HuH-7 (cell line): ENCODE results near the gene CACNA2D2.

ENCODE experiments used
- DNase-seq: peaks from one replicate; pipeline ENCODE4 v3.0.0; 2011; ENCODE audit warnings: low spot score

The CACNA2D2 gene

DNA sequence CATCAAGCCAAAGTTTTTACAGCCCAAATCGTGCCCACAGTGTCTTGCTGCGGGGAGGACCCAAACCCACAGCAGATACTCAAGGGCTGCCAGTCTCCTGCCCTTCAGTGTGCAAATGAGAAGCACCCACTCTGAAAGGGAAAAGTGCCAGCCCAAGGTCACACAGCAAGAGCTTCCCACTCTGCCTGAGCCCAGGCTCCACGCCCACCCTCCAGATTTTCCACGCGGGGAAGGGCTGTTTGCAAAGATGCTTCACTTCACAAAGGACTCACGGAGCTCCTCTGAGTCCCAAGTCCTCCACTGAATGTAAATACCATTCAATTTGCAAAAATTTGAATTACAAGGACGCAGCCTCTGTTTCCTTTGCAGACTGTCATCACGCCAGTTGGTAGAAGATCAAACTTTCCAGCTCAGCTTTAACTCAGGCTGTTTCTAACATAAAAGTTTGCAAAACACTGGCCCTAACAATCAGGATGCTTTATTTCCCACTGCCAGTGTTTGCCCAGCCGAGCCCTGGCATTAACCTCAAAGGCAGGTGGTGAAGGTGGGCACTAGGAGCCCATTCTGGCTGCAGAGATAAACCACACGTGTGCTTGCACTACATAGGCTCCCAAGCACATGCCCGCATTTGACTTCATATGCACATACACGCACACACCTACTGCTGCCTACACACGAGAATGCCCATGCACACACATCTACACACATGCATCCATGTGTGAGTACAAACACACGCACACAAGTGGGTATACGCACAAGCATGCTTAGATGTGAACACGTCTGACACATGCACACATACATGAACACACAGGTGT is 7.6 kb downstream of the CACNA2D2 start:
- no peak for DNase-seq

DNA sequence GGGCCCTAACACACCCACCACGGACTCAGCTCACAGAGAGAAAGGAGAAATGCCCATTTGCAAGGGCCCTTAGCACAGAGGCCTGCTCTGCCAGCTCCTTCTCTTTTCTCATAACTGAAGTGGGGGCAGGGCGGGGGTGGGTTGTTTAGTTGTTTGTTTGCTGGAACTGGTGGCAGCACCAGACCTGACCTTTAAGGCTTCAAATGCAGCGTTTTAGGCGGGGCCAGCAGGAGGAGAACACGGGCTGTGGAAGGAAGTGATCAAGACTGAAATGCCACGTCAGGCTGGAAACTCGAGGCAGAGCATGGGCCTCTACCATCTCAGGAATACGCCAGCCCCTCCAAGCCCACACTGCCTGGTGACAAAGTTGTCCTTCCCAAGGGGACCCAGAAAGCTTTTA is 9.3 kb downstream of the CACNA2D2 start:
- no peak for DNase-seq

DNA sequence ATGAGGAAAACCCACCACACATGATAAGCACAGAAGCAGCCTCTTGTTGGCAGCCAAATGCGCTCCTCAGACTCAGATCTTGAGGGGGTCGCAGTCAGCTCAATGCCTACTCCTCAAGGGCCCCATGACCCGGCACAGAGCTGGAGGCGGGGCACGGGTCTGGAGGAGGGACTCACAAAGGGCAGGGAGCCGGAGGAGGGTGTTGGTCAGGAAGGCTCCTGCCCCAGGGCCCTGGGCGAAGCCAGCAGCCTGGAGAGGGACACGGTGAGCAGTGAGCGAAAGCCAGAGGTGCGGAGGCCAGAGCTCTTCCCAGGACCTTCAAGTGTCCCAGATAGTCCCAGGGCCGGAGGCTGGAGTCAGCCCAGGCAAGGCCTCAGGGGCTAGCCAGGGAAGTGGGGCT is 9.8 kb downstream of the CACNA2D2 start:
- no peak for DNase-seq

DNA sequence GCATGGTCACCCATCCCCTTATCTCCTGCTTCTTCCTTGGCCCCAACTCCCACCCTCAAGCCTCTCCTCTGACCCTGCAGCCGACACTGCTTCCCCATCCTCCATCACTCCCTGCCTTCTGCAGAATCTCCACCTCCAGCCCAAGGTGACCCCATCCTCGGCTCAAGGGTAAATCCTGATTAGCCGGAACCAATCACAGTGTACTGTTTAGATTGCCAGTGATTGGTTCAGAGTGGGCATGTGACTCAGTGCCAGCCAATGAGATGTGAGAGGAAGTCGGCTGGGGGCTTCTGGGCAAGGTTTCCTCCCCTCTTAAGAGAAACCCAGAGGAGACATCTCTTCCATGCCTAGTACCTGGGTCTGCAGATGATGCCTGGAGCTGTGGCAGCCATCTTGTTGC is 10.3 kb downstream of the CACNA2D2 start:
- DNase-seq: no peak

DNA sequence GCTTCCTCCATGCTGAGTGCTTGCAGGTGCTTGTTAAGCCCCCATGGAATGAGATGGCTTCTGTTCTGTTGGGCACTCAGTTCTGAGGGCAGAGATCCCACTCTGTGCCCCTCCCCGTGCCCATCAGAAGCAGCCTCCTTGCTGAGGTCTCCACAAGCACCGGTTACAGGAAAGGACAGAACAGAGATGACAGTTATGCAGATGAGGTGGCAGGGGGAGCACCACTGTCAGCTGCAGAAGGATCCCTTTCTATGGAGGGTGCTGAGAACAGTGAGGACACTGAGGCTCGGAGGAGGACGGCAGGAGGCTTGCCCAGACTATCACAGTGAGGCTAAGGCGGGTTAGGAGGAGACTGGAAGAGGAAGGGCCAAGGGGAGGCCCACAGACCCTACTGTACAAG is 12.4 kb downstream of the CACNA2D2 start:
- no peak for DNase-seq

DNA sequence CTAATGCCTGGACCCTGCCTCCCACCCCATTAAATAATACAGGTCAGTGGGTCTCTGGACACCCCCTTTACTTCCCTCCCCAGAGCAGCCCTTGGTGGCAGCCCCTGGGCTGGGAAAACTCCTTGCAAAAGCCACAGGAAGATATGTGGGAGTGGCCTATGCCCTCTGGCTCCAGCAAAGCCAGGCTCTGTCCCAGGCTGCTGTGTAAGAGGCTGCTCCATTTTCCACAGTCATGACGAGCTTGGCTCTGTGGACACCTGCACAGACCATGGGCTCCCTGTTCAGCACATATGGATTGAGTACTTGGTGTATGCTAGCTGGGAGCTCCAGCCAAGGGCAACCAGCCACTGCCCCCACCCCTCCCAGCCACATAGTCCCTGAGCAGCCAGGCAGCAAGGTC is 13.0 kb downstream of the CACNA2D2 start:
- DNase-seq: no peak

DNA sequence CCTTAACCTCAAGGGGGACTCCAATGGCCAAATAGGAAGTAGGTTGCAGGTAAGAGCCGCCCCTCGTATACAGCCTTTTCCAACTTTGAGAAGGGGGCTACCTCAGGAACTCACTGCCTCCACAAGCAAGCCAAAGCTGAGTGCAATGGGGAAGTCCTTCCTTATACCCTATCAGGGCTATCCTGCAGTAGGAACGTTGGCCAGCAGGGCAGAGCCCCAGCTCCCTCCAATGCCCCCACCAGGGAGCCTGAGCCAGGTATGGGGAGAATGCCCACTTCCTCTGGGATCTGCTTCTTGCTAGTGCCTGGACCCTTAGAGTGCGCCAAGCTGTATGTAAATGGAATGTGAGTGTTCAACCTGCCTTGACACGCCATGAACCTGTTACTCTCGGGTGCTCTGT is 16.3 kb downstream of the CACNA2D2 start:
- DNase-seq: no peak

DNA sequence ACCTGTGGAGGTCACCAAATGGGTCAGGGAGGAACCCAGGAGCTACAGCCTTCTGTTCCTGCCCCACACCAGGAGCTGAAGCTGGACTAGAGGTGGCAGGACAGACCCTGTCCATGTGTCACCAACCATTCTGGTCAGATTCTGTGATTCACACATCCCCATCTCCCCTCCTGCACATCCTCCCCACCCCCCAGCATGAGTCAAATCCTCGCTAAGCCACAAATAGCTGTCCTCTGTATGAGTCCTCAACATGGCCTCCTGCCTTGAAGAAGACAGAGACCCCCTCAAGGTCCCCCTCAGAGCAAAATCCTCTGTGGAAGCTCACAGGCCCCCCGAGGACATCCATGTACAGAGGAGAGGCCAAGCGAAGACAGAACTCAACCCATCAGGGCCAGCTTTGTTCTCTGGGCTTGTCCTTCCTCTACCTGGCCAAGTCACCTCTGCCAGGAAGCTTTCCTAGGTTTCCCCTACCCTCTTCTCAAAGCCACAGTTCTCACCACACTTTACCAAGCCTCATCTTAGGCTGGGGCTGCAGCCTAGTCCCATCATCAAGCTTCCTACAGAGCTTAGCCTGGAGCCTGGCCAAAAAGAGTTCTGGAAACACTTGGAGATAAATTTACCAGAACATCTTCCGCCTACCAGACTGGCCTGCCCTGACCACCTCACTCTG is 17.1 kb downstream of the CACNA2D2 start:
- no peak for DNase-seq

DNA sequence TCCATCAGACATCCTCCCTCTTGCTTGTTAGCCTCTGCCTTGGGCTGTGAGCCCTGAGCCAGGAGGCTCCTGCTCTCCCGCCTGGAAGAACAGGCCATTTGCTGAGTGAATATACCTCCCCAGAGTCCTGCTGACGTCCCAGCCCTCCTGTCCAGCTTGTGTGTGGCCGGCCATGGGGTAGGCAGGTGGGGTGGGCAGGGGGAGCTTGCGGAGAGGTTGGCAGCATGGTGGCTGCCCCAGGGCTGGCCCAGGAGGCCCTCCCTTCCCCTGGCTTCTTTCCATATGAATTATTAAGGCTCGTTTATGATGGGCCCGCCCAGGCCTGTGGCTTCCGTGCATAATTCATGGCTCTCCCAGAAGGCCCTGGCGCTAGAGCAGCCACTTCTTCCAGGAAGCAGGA is 18.7 kb downstream of the CACNA2D2 start:
- DNase-seq: no peak

DNA sequence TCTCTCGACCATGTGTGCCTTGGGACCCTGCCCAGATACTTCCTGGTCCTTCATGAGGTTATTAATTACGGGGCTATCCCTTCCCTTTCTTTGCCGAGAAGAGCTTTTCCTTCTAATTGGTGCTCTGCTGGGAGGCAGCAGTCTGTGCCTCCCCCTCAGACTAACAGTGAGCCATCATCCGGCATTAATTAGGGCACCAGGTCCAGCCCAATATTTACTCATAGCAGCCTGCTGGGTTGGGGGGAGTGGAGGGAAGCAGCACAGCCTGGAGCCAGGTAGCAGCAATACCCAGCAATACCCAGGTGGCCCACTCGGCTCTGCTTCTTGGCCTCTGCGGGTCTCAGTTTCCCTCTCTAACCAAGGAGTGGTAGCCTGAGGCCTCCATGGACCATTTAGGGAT is 20.1 kb downstream of the CACNA2D2 start:
- DNase-seq: no peak

DNA sequence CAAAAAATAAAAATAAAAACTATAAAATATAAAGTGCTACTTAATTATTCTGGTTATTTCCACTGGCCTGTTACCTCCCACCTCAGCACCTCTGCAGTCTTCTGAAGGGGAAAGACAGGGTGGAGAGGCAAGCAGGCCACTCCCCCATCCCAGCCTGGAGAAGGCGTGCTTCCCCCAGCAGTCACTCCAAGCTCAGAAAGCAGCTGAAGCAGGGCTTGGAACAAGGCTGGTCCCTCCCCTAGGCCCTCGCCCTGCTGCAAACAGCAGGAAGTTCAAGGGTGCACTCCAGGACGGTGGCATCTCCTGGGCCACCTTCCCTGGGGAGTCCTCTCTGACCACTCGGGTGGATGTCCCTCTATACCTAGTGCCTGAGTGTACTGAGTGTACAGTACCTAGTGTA is 21.4 kb downstream of the CACNA2D2 start:
- DNase-seq: no peak

DNA sequence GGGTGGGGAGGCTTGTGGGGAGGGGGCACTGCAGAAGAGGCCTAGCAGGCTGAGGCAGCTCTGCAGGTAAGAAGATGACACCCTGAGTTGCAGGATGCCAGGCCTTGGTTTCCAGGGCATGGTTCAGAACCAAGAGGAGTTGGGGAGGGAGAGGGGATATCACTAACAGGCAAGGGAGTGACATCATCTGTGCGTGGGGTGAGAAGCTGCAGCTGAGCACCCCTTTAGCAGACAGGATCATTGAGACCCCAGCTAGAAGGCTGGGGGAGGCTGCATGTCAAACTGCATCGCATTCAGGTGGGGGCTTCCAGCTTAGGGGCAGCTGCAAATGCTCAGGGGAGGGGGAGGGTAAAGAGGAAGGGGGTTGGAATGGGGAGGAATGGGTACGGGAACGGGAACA is 23.0 kb downstream of the CACNA2D2 start:
- no peak for DNase-seq

DNA sequence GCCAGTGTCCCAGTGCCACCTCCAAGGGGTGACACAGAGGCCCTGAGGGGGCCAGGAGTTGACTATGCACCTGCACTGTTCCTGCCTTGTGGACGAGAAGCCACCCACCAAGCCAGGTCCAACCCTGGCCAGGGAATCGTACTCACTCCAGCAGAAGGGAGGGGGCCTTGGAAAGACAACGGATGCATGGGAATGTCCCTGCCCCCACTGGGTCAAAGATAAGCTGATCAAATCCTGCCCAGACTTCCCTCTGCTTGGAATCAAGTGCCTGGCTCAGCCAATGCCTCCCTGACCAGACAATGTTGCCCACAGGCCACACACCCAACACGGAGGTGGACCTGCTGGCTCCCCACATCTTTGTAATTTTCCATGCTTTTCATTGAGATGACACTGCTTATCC is 23.9 kb downstream of the CACNA2D2 start:
- no peak for DNase-seq

DNA sequence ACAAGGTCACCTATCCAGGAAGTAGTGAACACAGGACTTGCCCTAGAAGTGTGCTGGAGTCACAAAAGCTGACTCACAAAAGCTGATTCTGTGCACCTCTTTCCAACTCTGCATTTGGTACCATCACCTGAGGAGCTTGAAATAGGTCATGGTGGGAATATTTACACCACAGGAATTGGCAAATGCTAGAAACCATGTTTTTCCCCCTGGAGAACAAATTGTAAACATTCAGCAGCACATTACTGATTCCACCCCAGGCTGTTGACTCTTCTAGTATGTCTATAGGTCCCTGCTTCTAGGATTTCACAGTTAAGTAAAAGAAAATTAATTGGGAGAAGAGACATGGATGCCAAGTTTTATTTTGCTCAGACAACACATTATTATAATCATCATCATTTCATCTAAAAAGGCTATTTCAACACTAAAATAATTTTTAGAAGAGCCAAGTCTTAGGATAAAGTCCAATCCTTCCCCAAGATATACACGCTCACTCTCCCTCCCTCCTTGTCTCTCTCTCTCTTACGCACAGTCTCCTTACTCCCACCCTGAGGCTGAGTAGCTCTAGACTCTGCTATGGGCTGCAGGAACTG is 24.7 kb downstream of the CACNA2D2 start:
- no peak for DNase-seq

DNA sequence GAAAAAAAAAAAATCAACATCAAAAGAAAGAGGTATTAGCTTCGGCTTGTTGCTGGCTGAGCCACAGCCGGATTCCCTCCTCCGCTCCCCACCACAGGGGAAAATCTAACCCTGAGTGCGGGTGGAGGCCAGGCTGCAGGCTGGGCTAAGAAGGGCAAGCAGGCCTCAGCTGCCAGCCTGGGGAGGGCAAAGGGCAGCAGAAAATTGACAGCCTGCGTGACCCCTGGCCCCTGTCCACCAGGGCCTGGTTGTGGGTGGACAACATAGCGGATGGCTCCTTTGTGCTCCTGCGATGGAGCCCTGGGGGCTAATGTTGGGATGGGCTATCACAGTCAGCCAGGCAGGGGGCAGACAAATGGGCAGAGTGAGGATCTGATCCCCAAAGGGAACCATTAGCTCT is 25.4 kb downstream of the CACNA2D2 start:
- no peak for DNase-seq

DNA sequence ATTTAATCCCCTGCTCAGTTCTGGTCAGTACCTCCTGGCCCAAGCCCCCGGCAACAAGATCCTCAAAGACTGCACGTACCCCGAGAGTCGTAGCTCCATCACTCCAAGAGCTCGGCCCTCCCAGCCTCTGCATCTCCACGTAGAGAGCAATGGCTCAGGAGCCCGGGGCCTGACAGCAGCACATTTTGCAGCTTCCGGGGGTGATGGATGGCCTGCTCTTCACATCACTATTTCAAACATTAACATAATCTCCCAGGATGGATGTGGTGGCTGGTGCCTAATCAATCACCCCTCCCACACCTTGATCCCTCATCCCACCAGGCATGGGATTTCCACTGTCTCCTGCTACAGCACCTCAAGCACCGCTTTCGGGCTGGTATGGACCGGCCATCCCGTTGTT is 28.1 kb downstream of the CACNA2D2 start:
- DNase-seq: no peak

DNA sequence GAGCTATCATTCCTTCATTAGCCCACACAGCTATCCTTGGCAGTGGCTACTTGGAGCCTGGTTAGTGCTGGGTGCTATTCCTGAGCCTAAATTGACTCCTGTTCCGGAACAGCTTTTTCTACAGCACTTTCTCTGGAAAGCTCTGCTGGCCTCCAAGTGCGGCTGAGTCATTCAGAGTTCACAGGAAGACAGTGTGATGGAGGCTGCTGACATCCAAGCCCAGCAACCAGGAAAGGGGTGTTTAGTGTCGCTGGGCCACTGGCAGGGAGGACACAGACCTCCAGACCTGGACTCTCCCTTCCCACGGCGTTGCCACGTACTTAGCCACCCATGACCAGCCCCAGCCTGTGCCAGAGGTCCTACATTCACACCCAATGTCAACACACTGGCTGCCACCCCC is 28.7 kb downstream of the CACNA2D2 start:
- no peak for DNase-seq

DNA sequence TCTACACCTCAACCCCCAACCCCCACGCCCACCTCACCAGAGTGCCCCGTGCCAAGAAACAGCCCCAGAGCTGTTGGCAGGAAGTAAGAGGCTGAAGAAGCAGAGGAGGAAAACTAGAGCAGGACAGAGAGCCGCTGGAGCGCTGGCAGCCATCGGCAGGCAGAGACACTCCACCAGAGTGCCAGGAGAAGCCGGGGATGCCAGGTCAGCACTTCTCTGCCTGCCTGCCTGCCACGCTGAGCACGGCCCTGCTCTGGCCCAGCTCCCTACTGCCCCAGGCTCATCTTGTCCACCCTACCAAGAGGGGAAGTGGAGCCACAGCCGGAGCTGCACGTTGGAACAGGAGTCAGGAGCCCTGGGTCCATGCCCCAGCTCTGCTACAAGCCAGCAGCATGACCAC is 29.7 kb downstream of the CACNA2D2 start:
- DNase-seq: no peak

DNA sequence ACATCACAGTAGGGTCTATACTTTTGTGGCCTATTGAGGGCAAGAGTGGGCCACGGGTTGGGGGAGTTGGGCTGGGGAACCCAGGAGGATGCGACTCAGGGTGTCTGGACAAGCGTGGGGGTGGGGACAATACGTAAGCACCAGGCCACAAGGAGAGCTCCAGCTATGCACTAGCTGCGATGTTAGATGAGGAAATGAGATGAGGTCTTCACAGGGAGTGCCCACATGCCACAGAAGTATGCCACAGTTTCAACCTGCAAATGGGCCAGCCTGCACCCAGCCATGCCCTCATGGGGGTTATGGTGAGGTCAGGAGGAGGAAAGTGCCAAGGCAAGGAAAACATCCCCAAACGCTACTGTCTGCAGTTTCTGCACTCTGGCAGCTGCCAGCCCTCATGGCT is 30.5 kb downstream of the CACNA2D2 start:
- no peak for DNase-seq

DNA sequence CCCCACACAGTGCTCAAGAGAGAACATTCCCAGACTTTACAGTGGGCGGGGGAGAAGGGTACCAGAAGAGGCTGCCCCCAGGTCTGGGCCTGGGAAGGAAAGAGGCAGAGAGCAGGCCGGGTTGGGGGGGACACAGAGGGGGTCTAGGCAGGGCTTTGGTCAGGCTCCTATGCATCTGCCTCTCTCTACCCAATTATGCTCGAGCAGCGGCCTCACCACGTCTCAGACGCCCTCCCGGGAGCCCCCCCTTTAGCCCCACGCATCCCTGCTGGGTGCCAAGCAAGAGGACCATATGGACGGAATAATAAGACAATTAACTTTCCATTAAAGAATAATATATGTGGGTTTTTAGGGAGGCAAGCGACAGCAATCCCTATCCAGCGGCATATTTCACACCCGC is 32.8 kb downstream of the CACNA2D2 start:
- no peak for DNase-seq

DNA sequence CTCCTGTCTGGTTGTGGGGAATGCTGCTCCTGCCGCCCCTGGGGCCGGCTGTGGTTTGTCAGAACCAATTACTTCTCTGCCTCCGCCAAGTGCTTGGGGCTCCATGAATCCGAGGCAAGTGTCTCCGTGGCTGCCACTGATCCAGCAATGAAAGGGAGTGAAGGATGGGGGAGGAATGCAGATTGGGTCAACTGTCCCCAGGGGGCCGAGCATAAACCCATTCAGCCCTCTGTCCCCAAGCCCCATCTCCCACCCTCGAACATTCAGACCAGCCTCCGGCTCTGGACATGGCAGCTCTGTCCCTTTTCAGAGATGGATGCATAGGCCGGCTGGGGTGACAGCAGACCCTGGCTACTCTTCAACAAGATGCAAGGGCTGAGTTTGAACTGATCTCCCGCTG is 35.5 kb downstream of the CACNA2D2 start:
- DNase-seq: no peak

DNA sequence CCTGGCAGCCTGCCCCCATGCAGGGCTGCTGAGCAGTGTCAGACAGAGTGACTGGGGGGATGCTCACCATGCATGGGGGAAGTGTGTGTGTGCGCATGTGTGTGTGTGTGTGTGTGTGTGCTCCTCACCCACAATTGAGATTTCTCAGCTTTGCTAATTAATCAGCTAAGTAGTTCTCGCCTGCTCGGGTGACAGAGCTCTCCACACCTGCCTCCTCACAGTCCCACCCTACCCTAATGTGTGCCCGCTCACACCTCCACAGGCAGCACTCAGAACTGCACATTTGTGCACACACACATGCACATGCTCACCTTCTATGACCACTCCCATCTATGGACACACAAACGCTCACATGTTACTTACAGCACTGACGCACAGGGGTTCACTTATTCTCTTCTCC is 37.3 kb downstream of the CACNA2D2 start:
- DNase-seq: no peak

DNA sequence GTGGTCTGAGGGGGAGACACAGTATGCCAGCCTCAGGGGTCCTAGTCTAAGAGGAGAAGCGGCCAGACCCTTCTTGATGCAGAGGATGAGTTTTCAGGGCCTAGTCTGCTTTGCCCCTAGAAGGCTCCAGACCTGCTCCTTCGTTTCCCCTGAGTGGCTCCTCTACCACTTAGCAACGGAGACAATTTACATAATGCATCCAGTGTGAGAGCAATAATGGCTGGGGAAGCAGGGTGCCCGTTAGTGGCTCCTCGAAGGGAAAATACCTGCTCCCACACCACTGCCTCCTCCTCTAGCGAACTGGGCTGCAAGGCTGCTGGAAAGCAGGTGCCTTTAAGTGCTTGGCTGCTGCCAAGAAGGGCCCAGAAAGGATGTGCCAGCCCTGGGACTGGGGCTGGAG is 38.9 kb downstream of the CACNA2D2 start:
- DNase-seq: no peak

DNA sequence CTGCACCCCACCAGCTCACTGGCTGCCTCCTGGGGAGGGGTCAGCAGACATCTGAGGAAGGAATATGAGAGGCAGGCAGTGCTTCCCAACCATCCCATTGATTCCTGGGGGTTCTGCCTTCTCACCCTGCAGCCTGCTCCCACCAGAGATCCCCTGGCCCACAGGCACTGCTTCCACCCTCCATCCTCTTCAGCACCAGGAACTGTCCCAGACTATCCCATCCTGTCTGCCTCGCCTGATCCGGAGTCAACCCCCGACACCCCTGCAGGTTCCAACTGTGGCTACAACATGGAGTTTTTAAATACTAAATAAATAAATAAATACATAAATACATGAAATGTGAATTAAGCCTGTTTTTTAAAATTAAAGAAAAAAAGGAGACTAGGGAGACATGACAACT is 43.6 kb downstream of the CACNA2D2 start:
- no peak for DNase-seq
